Choroid plexus epithelial cell (primary cell): ENCODE results near the gene SNX9.

Source experiments
- DNase-seq: peaks from one replicate; pipeline ENCODE4 v3.0.0-alpha.2; 2010; ENCODE audit warnings: low read depth
- H3K4me3 ChIP-seq: 2 replicates; pipeline ENCODE4 v1.5.1; 2011; ENCODE audit warnings: low read depth, mild to moderate bottlenecking, control low read depth, low read length, moderate library complexity
- TF ChIP-seq, protein P1 (sequence below): conservative IDR thresholded peaks from 2 replicates; pipeline ENCODE4 v1.5.1; 2011; ENCODE audit warnings: low read depth, mild to moderate bottlenecking, control low read depth, inconsistent platforms, low read length, moderate library complexity

Gene SNX9

GRCh38 chr6:157832250-157832967, 9.4 kb downstream of the SNX9 start:
- peak; percentile 44 for DNase-seq
- H3K4me3 ChIP-seq: no peak overlapping the region
- TF ChIP-seq, protein P1, sequence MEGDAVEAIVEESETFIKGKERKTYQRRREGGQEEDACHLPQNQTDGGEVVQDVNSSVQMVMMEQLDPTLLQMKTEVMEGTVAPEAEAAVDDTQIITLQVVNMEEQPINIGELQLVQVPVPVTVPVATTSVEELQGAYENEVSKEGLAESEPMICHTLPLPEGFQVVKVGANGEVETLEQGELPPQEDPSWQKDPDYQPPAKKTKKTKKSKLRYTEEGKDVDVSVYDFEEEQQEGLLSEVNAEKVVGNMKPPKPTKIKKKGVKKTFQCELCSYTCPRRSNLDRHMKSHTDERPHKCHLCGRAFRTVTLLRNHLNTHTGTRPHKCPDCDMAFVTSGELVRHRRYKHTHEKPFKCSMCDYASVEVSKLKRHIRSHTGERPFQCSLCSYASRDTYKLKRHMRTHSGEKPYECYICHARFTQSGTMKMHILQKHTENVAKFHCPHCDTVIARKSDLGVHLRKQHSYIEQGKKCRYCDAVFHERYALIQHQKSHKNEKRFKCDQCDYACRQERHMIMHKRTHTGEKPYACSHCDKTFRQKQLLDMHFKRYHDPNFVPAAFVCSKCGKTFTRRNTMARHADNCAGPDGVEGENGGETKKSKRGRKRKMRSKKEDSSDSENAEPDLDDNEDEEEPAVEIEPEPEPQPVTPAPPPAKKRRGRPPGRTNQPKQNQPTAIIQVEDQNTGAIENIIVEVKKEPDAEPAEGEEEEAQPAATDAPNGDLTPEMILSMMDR: no peak

- H3K4me3 ChIP-seq: no peak overlapping the region
- TF ChIP-seq, protein P1: no peak
- no peak for DNase-seq
Measured at GRCh38 chr6:157834549-157834948, 11.5 kb downstream of the SNX9 start.

- DNase-seq: no peak
- TF ChIP-seq, protein P1: no peak
- H3K4me3 ChIP-seq: no peak overlapping the region
Measured at GRCh38 chr6:157838718-157839430, 15.8 kb downstream of the SNX9 start.

DNA sequence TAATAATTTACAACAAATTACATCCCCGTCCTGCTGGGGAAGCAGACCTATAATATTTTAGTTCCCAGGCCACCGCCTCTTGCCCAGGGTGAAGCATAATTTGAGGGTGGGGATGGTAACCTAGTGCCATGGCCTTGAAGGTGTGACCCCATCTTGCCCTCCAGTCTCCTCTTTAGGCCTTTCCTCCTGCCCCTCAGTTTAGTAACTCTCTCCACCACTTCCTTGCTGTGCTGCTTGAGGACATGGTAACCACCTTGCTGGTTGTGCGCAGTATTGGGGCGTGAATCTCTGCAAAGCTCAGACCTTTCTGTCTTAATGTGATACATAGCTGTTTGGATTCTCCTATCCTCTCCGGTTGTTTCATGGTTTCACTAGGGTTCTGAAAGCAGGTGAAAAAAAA, 16.6 kb downstream of the SNX9 start:
- no peak overlapping the region for H3K4me3 ChIP-seq
- TF ChIP-seq, protein P1: no peak
- DNase-seq: no peak

GRCh38 chr6:157840261-157840660, 17.2 kb downstream of the SNX9 start:
- H3K4me3 ChIP-seq: no peak overlapping the region
- DNase-seq: no peak
- TF ChIP-seq, protein P1: no peak

- DNase-seq: peak; percentile 81
- H3K4me3 ChIP-seq: no peak overlapping the region
- TF ChIP-seq, protein P1: peak; percentile 8
Measured at GRCh38 chr6:157840776-157841175, 17.7 kb downstream of the SNX9 start.

- TF ChIP-seq, protein P1: no peak
- no peak for DNase-seq
- H3K4me3 ChIP-seq: no peak overlapping the region
Measured at GRCh38 chr6:157841211-157841840, 18.3 kb downstream of the SNX9 start.
